Rectal smooth muscle tissue (tissue), 1 donor: ENCODE results near the gene RPS8.
A peak's percentile ranks its signal among the peaks of the same experiment; 100 is the strongest.

Experiments
- H3K27ac ChIP-seq: one replicate; pipeline ENCODE4 v1.7.0; 2013; ENCODE audit warnings: low read depth, low read length, inconsistent platforms
- H3K27me3 ChIP-seq: one replicate; pipeline ENCODE4 v1.7.0; 2013; ENCODE audit warnings: low read length; ENCODE audit not compliant: control insufficient read depth, insufficient read depth
- H3K36me3 ChIP-seq: one replicate; pipeline ENCODE4 v1.7.0; 2013; ENCODE audit warnings: low read length; ENCODE audit not compliant: control insufficient read depth, insufficient read depth
- H3K4me1 ChIP-seq: one replicate; pipeline ENCODE4 v1.7.0; 2013; ENCODE audit warnings: low read length; ENCODE audit not compliant: control insufficient read depth, insufficient read depth
- H3K4me3 ChIP-seq: one replicate; pipeline ENCODE4 v1.7.0; 2013; ENCODE audit warnings: low read length
- H3K9ac ChIP-seq: one replicate; pipeline ENCODE4 v1.7.0; 2013; ENCODE audit warnings: low read length

The RPS8 gene

DNA sequence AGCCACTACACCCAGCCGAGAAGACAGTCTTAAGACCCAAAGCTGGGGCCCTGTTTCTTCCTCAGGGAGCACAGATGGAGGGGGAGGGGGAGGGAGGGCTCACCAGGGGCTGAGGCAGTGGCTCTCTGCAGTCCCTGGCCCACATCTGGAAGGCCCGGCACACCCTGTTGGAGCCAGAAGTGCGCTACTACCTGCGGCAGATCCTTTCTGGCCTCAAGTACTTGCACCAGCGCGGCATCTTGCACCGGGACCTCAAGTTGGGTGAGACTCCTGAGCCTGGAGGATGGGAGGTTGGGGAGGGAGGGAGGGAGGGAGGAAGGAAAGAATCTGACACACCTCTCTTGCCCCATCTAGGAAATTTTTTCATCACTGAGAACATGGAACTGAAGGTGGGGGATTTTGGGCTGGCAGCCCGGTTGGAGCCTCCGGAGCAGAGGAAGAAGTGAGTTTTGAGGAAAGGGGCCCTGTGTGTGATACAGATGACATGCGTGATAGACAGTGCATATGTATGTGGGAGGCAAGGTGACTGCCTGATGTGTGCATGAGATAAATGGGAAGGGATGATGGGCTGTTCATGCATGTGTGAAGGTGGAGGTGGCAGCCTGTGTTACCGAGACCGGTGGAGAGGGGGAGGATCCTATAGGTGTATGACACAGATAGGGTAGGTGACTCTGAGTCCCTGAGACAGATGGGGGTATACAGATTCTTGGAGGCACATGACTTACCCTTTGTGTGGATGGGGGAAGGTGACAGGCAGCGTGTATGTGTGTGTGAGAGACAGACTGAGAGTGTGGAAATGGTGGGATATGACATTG, 26.4 kb downstream of the RPS8 start:
- H3K27me3 ChIP-seq = no peaks in the 10 kb centered on the region
- H3K9ac ChIP-seq = no peak overlapping the region
- H3K36me3 ChIP-seq = peaks cover 16% of the 10 kb centered on the region
- H3K4me1 ChIP-seq = peaks cover 8% of the 10 kb centered on the region
- no peak overlapping the region for H3K27ac ChIP-seq
- H3K4me3 ChIP-seq = peak overlapping the region; percentile 55

- Histone ChIP-seq H3K9ac (peak overlapping the region; percentile 47), H3K36me3 (peaks cover 16% of the 10 kb centered on the region), H3K4me1 (peaks cover 16% of the 10 kb centered on the region), H3K27ac (no peak overlapping the region), H3K27me3 (no peaks in the 10 kb centered on the region), H3K4me3 (peak overlapping the region; percentile 55)
Observed at GRCh38 chr1:44802306-44803061, 27.1 kb downstream of the RPS8 start.

DNA sequence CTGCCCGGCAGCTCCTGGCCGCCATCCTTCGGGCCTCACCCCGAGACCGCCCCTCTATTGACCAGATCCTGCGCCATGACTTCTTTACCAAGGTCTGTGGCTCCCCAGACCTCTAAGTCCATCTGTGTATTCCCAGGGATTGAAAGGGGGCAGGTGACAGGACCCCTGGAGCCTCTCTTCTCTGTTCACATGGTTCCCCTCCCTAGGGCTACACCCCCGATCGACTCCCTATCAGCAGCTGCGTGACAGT, 27.6 kb downstream of the RPS8 start:
- H3K4me3 ChIP-seq = no peak overlapping the region
- H3K27ac ChIP-seq = no peak overlapping the region
- H3K27me3 ChIP-seq = no peaks in the 10 kb centered on the region
- peaks cover 20% of the 10 kb centered on the region for H3K4me1 ChIP-seq
- H3K9ac ChIP-seq = no peak overlapping the region
- peaks cover 16% of the 10 kb centered on the region for H3K36me3 ChIP-seq

DNA sequence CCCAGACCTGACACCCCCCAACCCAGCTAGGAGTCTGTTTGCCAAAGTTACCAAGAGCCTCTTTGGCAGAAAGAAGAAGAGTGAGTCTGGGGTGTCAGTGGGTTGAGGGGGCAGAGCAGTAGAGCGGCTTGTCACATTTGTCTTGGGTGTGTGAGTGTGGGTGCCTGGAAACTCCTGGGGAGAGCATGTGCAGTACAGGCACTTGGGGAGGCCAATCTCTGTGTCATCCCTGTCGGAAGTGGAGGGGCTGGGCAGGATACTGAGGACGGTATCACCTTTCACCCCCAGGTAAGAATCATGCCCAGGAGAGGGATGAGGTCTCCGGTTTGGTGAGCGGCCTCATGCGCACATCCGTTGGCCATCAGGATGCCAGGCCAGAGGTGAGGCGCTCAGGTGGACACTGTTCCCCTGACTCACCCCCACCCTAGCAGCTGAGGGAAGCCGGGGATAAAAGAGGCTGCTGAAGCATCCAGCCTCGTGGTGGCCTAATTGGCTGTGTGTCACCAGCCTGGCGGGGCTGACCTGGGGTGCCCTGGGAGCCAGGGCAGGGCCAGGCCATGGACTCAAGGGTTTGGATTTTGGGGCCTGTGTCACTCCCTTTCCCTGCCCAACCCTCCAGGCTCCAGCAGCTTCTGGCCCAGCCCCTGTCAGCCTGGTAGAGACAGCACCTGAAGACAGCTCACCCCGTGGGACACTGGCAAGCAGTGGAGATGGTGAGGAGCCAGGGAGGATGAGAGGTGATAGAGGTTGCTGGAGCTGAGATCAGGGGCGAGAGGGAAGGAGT, 28.2 kb downstream of the RPS8 start:
- no peak overlapping the region for H3K4me3 ChIP-seq
- H3K36me3 ChIP-seq = peaks cover 16% of the 10 kb centered on the region
- H3K27ac ChIP-seq = no peak overlapping the region
- H3K9ac ChIP-seq = no peak overlapping the region
- H3K4me1 ChIP-seq = peaks cover 24% of the 10 kb centered on the region
- H3K27me3 ChIP-seq = no peaks in the 10 kb centered on the region

GRCh38 chr1:44805311-44806024, 30.1 kb downstream of the RPS8 start:
- no peak overlapping the region for H3K9ac ChIP-seq
- H3K36me3 ChIP-seq = peaks cover 16% of the 10 kb centered on the region
- no peak overlapping the region for H3K27ac ChIP-seq
- no peak overlapping the region for H3K4me3 ChIP-seq
- peaks cover 42% of the 10 kb centered on the region for H3K4me1 ChIP-seq
- H3K27me3 ChIP-seq = no peaks in the 10 kb centered on the region

- no peak overlapping the region for H3K4me3 ChIP-seq
- H3K9ac ChIP-seq = no peak overlapping the region
- peaks cover 16% of the 10 kb centered on the region for H3K36me3 ChIP-seq
- peaks cover 39% of the 10 kb centered on the region for H3K4me1 ChIP-seq
- H3K27ac ChIP-seq = peak overlapping the region; percentile 99
- H3K27me3 ChIP-seq = no peaks in the 10 kb centered on the region
Observed at GRCh38 chr1:44806025-44806703, 30.8 kb downstream of the RPS8 start.

- H3K4me1 ChIP-seq = peaks cover 38% of the 10 kb centered on the region
- H3K27me3 ChIP-seq = no peaks in the 10 kb centered on the region
- H3K27ac ChIP-seq = peak within 1 kb of the TSS; percentile 99
- H3K4me3 ChIP-seq = peak within 1 kb of the TSS; percentile 48
- peak within 1 kb of the TSS; percentile 57 for H3K9ac ChIP-seq
- H3K36me3 ChIP-seq = peaks cover 15% of the 10 kb centered on the region
Observed at GRCh38 chr1:44806704-44807363, 31.5 kb downstream of the RPS8 start, which contains the start of gene DYNLT4. Gene DYNLT4 (minus strand): TSS chr1:44807351. CDS start chr1:44806668, 683 bp downstream.

DNA sequence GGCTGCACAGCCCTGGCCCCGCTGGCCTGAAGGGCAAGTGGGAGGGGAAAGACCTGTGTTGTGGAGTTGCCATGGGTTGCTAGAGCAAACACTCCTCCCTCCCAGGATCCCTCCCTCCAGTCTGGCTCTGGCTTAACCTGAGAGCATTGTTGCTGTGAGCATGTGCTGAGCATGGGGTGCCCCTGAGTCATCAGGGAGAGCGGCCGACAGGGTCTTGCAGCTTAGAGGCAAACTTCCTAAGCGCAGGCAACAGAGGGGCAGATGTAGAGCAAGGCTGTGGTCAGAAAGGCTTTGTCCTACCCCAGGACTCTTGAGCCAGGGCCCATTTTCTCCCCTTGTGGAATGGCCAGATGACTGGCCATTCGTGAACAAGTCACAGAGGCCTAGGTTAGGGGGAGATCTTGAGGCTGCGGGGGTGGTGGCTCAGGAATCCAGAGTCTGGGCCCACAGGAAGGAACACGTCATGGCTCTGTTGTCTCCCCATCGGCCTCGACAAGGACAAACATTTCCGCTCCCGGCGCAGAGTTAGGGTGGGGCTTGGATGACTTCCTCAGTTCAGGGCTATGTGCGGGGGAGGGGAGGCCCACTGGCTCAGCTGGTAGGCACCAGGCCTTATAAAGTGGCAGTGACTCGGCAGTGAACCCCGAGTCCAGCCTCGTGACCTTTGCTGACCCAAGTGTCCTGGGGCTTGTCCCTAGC, 32.2 kb downstream of the RPS8 start:
- Histone ChIP-seq H3K4me3 (peak overlapping the region; percentile 48), H3K9ac (peak overlapping the region; percentile 57), H3K4me1 (peaks cover 36% of the 10 kb centered on the region), H3K27me3 (no peaks in the 10 kb centered on the region), H3K27ac (peak overlapping the region; percentile 99), H3K36me3 (peaks cover 10% of the 10 kb centered on the region)

- H3K27me3 ChIP-seq = no peaks in the 10 kb centered on the region
- peak within 1 kb of the TSS; percentile 48 for H3K4me3 ChIP-seq
- H3K36me3 ChIP-seq = peaks cover 4% of the 10 kb centered on the region
- peaks cover 36% of the 10 kb centered on the region for H3K4me1 ChIP-seq
- H3K27ac ChIP-seq = peak within 1 kb of the TSS; percentile 99
- peak within 1 kb of the TSS; percentile 57 for H3K9ac ChIP-seq
Observed at GRCh38 chr1:44808063-44808937, 33.0 kb downstream of the RPS8 start, which contains the start of gene BTBD19. Gene BTBD19 (plus strand): TSS chr1:44808523. CDS start chr1:44808821, 298 bp downstream.
